Right renal pelvis (tissue), 4 donors: ENCODE data around the gene FAM222B. TPM values are rescaled to one million over a fixed set of nuclear protein-coding genes. Genes with fewer than 3 reads are reported as not detected.

Source experiments
- DNase-seq, 4 donors: peaks; one replicate each; pipeline ENCODE4 v3.0.0-alpha.2; 2013; ENCODE audit warnings: low read depth in 4 of 4, low spot score in 3 of 4, missing footprints in 1 of 4
- polyA plus RNA-seq, 4 donors: library from polyadenylated mRNA; unstranded; fragments of 120-200 nt; gene quantifications; one replicate each; pipeline ENCODE4 v1.2.1, GENCODE V29; 2013; ENCODE audit not compliant: insufficient read length in 4 of 4

FAM222B gene
- polyA plus RNA-seq, 4 donors: 21.2 to 26.7 (median 22.7) TPM

GRCh38 chr17:28719021-28719433 lies 123.6 kb downstream of the FAM222B start:
- DNase-seq: no peak

GRCh38 chr17:28718333-28719020 lies 124.1 kb downstream of the FAM222B start:
- DNase-seq: peak in 1 of 4 donors; percentile 25

GRCh38 chr17:28717578-28718332 lies 124.8 kb downstream of the FAM222B start, which contains the start of gene RAB34:
Gene RAB34, minus strand, starts transcription at chr17:28717868. Its CDS starts 602 bp downstream, at chr17:28717266.
- DNase-seq: peak; percentile 84 to 87 (median 85)

GRCh38 chr17:28716740-28717577 lies 125.6 kb downstream of the FAM222B start:
- no peak for DNase-seq

- no peak for DNase-seq
Observed at GRCh38 chr17:28715217-28715616, 127.4 kb downstream of the FAM222B start.

GRCh38 chr17:28714281-28714680 lies 128.3 kb downstream of the FAM222B start:
- DNase-seq: no peak

- no peak for DNase-seq
Observed at GRCh38 chr17:28712705-28713415, 129.7 kb downstream of the FAM222B start.

- DNase-seq: no peak
Observed at GRCh38 chr17:28712032-28712704, 130.4 kb downstream of the FAM222B start.

- no peak for DNase-seq
Observed at GRCh38 chr17:28711723-28712031, 130.9 kb downstream of the FAM222B start, which contains the start of gene PROCA1. Gene PROCA1, minus strand, starts transcription at chr17:28711888. Its CDS starts 228 bp downstream, at chr17:28711660.

- DNase-seq: peak; percentile 82 to 87 (median 85)
Observed at GRCh38 chr17:28710861-28711722, 131.5 kb downstream of the FAM222B start.

- no peak for DNase-seq
Observed at GRCh38 chr17:28707339-28707720, 135.3 kb downstream of the FAM222B start.

- no peak for DNase-seq
Observed at GRCh38 chr17:28706471-28707338, 135.9 kb downstream of the FAM222B start.

Other genes starting within 250 kb of the FAM222B start
- 10 to 100 TPM; 43.5 to 46.9 (median 45.2) TPM for gene SPAG5, start 243.8 kb downstream of the FAM222B start, polyA plus RNA-seq
- gene RSKR, start 228.6 kb downstream of the FAM222B start, polyA plus RNA-seq: 10 to 100 TPM; 10.6 to 14.3 (median 11.3) TPM
- 10 to 100 TPM; 77.8 to 90.5 (median 81.2) TPM for gene BLTP2, start 197.6 kb downstream of the FAM222B start, polyA plus RNA-seq
- gene SDF2, start 180.9 kb downstream of the FAM222B start, polyA plus RNA-seq: 10 to 100 TPM; 78.3 to 84.4 (median 80.9) TPM
- 10 to 100 TPM; 67.0 to 74.3 (median 68.4) TPM for gene SUPT6H, start 180.6 kb downstream of the FAM222B start, polyA plus RNA-seq
- gene PROCA1, start 130.9 kb downstream of the FAM222B start, polyA plus RNA-seq: 1 to 10 TPM; 5.0 to 7.3 (median 6.2) TPM
- gene RAB34, start 124.9 kb downstream of the FAM222B start, polyA plus RNA-seq: 100 to 1,000 TPM; 178 to 196 (median 186) TPM
- gene RPL23A, start 122.8 kb downstream of the FAM222B start, polyA plus RNA-seq: 1,000 to 10,000 TPM in 3 of 4 donors, 100 to 1,000 TPM in 1; 835 to 1,239 (median 1,092) TPM
- gene TLCD1, start 116.6 kb downstream of the FAM222B start, polyA plus RNA-seq: 10 to 100 TPM; 17.9 to 20.9 (median 18.8) TPM
- 1 to 10 TPM; 6.4 to 8.1 (median 7.8) TPM for gene NEK8, start 114.0 kb downstream of the FAM222B start, polyA plus RNA-seq
- gene TRAF4, start 98.8 kb downstream of the FAM222B start, polyA plus RNA-seq: 100 to 1,000 TPM; 117 to 145 (median 135) TPM
- gene ERAL1, start 12.2 kb upstream of the FAM222B start, polyA plus RNA-seq: 10 to 100 TPM; 63.6 to 72.1 (median 70.8) TPM
- 10 to 100 TPM; 80.8 to 98.4 (median 86.5) TPM for gene FLOT2, start 54.9 kb upstream of the FAM222B start, polyA plus RNA-seq
- gene DHRS13, start 60.3 kb upstream of the FAM222B start, polyA plus RNA-seq: 10 to 100 TPM; 13.1 to 19.0 (median 14.7) TPM
- gene PHF12, start 108.7 kb upstream of the FAM222B start, polyA plus RNA-seq: 10 to 100 TPM; 42.3 to 48.1 (median 46.4) TPM
- gene SEZ6, start 163.2 kb upstream of the FAM222B start, polyA plus RNA-seq: under 1 TPM in 3 of 4 donors, not detected in 1; 0.21 to 0.48 (median 0.25) TPM
- gene PIPOX, start 200.4 kb upstream of the FAM222B start, polyA plus RNA-seq: 10 to 100 TPM in 2 of 4 donors, 1 to 10 TPM in 2; 5.6 to 11.6 (median 9.1) TPM